B cell (primary cell): ENCODE data around the gene ZFR2.
"Not testable (repeated sequence)": the region's sequence is repeated elsewhere in the genome, so short reads cannot be mapped to it uniquely, and the experiment has no call there.

ENCODE experiments used
- EZH2 ChIP-seq: IDR thresholded peaks from 2 replicates; pipeline ENCODE4 v1.6.1; 2012; ENCODE audit warnings: borderline replicate concordance, low read depth, mild to moderate bottlenecking, moderate library complexity, low read length; ENCODE audit not compliant: insufficient read depth, poor library complexity, severe bottlenecking
- TF ChIP-seq, protein P1 (sequence below): fragments of 200-600 bp; IDR thresholded peaks from one replicate; pipeline ENCODE4 v1.8.0; 2022; ENCODE audit warnings: antibody characterized with exemption, mild to moderate bottlenecking

GRCh38 chr19:3758297-3758696 is 110.5 kb downstream of the ZFR2 start:
- not testable (repeated sequence) for TF ChIP-seq EZH2
- TF ChIP-seq, protein P1, sequence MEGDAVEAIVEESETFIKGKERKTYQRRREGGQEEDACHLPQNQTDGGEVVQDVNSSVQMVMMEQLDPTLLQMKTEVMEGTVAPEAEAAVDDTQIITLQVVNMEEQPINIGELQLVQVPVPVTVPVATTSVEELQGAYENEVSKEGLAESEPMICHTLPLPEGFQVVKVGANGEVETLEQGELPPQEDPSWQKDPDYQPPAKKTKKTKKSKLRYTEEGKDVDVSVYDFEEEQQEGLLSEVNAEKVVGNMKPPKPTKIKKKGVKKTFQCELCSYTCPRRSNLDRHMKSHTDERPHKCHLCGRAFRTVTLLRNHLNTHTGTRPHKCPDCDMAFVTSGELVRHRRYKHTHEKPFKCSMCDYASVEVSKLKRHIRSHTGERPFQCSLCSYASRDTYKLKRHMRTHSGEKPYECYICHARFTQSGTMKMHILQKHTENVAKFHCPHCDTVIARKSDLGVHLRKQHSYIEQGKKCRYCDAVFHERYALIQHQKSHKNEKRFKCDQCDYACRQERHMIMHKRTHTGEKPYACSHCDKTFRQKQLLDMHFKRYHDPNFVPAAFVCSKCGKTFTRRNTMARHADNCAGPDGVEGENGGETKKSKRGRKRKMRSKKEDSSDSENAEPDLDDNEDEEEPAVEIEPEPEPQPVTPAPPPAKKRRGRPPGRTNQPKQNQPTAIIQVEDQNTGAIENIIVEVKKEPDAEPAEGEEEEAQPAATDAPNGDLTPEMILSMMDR = not testable (repeated sequence)
